ENCODE data around the gene CCDC80.
A peak's percentile ranks its signal among the peaks of the same experiment; 100 is the strongest.

CCDC80 gene

GRCh38 chr3:112654979-112655378 is 14.0 kb upstream of the CCDC80 start:
- DNase-seq, result no peak

- DNase-seq, result no peak
Measured at GRCh38 chr3:112654492-112654891, 13.5 kb upstream of the CCDC80 start.

GRCh38 chr3:112653881-112654300 is 12.9 kb upstream of the CCDC80 start:
- no peak for DNase-seq

- no peak for DNase-seq
Measured at GRCh38 chr3:112653209-112653871, 12.4 kb upstream of the CCDC80 start.

- no peak for DNase-seq
Measured at GRCh38 chr3:112651516-112651915, 10.6 kb upstream of the CCDC80 start.

- no peak for DNase-seq
Measured at GRCh38 chr3:112651071-112651470, 10.1 kb upstream of the CCDC80 start.

GRCh38 chr3:112650482-112650881 is 9.5 kb upstream of the CCDC80 start:
- no peak for DNase-seq

GRCh38 chr3:112649478-112649735 is 8.5 kb upstream of the CCDC80 start:
- DNase-seq, result no peak

- DNase-seq, result no peak
Measured at GRCh38 chr3:112647122-112647521, 6.2 kb upstream of the CCDC80 start.

- peak; percentile 48 for DNase-seq
Measured at GRCh38 chr3:112646623-112647022, 5.7 kb upstream of the CCDC80 start.

- DNase-seq, result no peak
Measured at GRCh38 chr3:112644453-112644852, 3.5 kb upstream of the CCDC80 start.

- no peak for DNase-seq
Measured at GRCh38 chr3:112643621-112644240, 2.8 kb upstream of the CCDC80 start.

GRCh38 chr3:112642912-112643506 is 2.1 kb upstream of the CCDC80 start:
- peak; percentile 79 for DNase-seq

- no peak for DNase-seq
Measured at GRCh38 chr3:112640276-112640929, 540 bp downstream of the CCDC80 start.

- no peak for DNase-seq
Measured at GRCh38 chr3:112639455-112640225, 1.3 kb downstream of the CCDC80 start.

- DNase-seq, result no peak
Measured at GRCh38 chr3:112638327-112639020, 2.5 kb downstream of the CCDC80 start.

GRCh38 chr3:112637700-112638099 is 3.2 kb downstream of the CCDC80 start:
- no peak for DNase-seq

GRCh38 chr3:112635674-112636073 is 5.3 kb downstream of the CCDC80 start:
- DNase-seq, result no peak

- DNase-seq, result peak; percentile 47
Measured at GRCh38 chr3:112634786-112635541, 6.0 kb downstream of the CCDC80 start.

GRCh38 chr3:112633757-112634156 is 7.2 kb downstream of the CCDC80 start:
- peak; percentile 72 for DNase-seq

- no peak for DNase-seq
Measured at GRCh38 chr3:112633191-112633590, 7.8 kb downstream of the CCDC80 start.

GRCh38 chr3:112632596-112632995 is 8.3 kb downstream of the CCDC80 start:
- no peak for DNase-seq
